ENCODE measurements around the gene MRPS33. TPM values are rescaled to one million over a fixed set of nuclear protein-coding genes. Genes with fewer than 3 reads are reported as not detected.

Gene MRPS33
- total and polyA plus RNA-seq, 2 of the 8 experiments (the other 6 are each of a cell fraction or from before 2014, with no cell fraction given), result 22.9 to 62.6 TPM

DNA sequence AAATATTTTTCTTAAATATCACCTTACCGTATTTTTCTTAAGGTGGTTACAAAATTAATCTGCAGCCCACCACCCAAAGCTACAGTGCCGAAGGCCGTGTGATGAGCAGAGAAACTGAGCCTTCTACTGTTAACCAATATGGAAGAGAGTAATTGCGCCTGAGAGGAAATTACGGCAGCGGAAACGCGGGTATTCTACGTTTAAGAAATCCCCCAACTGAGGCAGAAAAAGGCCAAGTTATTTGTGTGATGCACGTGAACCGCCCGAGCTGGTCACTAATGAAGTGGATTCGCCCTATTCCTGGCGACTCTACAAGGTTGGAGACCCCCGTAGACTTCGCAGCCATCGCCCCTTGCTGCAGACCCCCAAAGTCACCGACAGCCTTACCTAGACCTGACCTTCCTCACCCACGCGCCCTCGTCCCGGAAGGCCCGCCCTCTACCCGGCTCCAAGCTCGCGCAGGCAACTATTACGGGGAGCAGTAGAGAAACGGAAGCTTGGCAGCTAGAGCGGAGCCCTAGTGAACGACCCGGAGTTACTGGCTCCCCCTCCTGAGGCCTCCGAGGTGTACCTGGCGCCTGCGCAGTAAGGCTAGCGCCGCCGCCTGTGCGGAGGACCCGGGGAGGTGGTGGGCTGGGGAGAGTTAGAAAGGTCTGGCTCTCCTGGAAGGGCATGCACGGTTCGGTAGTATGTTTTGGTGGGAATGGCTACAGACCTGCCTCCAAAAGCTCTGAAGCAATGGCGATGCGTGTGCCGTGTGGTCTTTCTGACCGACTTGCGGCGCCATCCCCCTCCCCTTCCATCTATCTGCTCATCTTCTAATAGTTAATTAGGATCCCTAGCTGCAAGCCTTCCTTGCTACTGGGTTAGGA, at the start of gene MRPS33 (continued):
- TF ChIP-seq ATF2 (IDR thresholded peaks at IDR 0.05; ENCODE audit: low read length) (peak; percentile 71; the same call in 1 of the 2 replicates), SP2 (IDR thresholded peaks at IDR 0.05; ENCODE audit: low read length) (peak; percentile 98), SRF (IDR thresholded peaks at IDR 0.05; ENCODE audit: low read depth, low read length) (no peak)

Data from H1 (cell line).